Keratinocyte (primary cell): ENCODE results near the gene CACHD1.

Experiments used
- CTCF ChIP-seq, 3 experiments: IDR thresholded peaks in 1 of 3; conservative IDR thresholded peaks in 1 of 3; optimal IDR thresholded peaks in 1 of 3; 2 replicates in 2 of 3; 3 replicates in 1 of 3; pipeline versions ENCODE3 to v1.5.1; 2011; ENCODE audit warnings: low read length in 3 of 3, mild to moderate bottlenecking in 3 of 3, moderate library complexity in 2 of 3, control low read depth in 1 of 3, inconsistent platforms in 1 of 3; ENCODE audit not compliant: insufficient read depth in 2 of 3; ENCODE audit errors: extremely low read depth in 1 of 3
- EZH2 ChIP-seq: IDR thresholded peaks from one replicate; pipeline ENCODE4 v1.6.1; 2012; ENCODE audit warnings: inconsistent platforms, mild to moderate bottlenecking, low read length, moderate library complexity

DNA sequence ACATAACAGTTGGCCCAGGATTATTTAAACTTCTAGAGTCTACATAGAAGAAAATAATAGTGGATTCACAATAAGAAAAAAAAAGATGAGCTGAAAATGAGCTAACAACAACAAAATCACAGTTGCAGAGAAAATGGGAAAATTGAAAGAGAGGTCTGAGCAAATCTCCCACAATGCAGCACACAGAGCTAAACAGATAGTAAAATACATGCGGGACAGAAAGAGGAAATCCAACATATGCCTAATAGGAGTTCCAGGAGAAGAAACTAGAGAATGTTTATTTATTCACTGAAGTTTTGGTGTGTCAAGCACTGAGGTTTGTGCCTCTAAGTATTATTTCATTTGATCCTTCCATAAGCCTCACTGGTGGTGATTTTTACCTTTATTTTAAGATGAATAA, 45.5 kb upstream of the CACHD1 start:
- TF ChIP-seq CTCF (optimal IDR thresholded peaks at IDR 0.05 in 1 of 3, IDR thresholded peaks at IDR 0.05 in 1 of 3, conservative IDR thresholded peaks at IDR 0.05 in 1 of 3; ENCODE audit: extremely low read depth in 1 of 3, insufficient read depth in 2 of 3, low read length in 3 of 3) (no peak), EZH2 (no peak)
